Suprapubic skin (tissue), 4 donors: Measurements from ENCODE around the gene C3orf20. TPM values are rescaled to one million over a fixed set of nuclear protein-coding genes. Genes with fewer than 3 reads are reported as not detected.

Experiments used
- DNase-seq, 2 donors: peaks; one replicate each; pipeline ENCODE4 v3.0.0-alpha.2; 2019; ENCODE audit warnings: low spot score in 2 of 2
- H3K27ac ChIP-seq: fragments of 200-600 bp; sonication (generic); one replicate; pipeline ENCODE4 v1.5.1; 2019
- H3K27me3 ChIP-seq: fragments of 200-600 bp; sonication (generic); one replicate; pipeline ENCODE4 v1.5.1; 2019
- H3K36me3 ChIP-seq: fragments of 200-600 bp; sonication (generic); one replicate; pipeline ENCODE4 v1.5.1; 2019
- H3K4me1 ChIP-seq: fragments of 200-600 bp; sonication (generic); one replicate; pipeline ENCODE4 v1.5.1; 2019
- H3K4me3 ChIP-seq: fragments of 200-600 bp; sonication (generic); one replicate; pipeline ENCODE4 v1.5.1; 2019; ENCODE audit warnings: mild to moderate bottlenecking
- H3K9me3 ChIP-seq: fragments of 200-600 bp; sonication (generic); one replicate; pipeline ENCODE4 v1.5.1; 2019
- CTCF ChIP-seq, 2 donors: fragments of 200-600 bp in 1 of 2; fragments of 450-650 bp in 1 of 2; sonication (generic) in 1 of 2; IDR thresholded peaks; one replicate each; pipeline ENCODE4 v1.5.1; 2016 to 2019; ENCODE audit warnings: antibody characterized with exemption in 2 of 2, mild to moderate bottlenecking in 1 of 2, moderate library complexity in 1 of 2
- EP300 ChIP-seq: sonication (generic); formaldehyde crosslinking; IDR thresholded peaks from one replicate; pipeline ENCODE4 v1.6.1; 2017; ENCODE audit warnings: antibody characterized with exemption
- POLR2A ChIP-seq, 2 donors: fragments of 450-650 bp; IDR thresholded peaks; one replicate each; pipeline ENCODE4 v1.6.1; 2017; ENCODE audit warnings: antibody characterized with exemption in 2 of 2, mild to moderate bottlenecking in 2 of 2, moderate library complexity in 2 of 2
- POLR2AphosphoS5 ChIP-seq, 3 donors: sonication (generic); formaldehyde crosslinking; IDR thresholded peaks; one replicate each; pipeline ENCODE4 v1.6.1; 2017; ENCODE audit warnings: antibody characterized with exemption in 3 of 3
- WGBS: methylation state at CpG from one replicate; pipeline ENCODE4 v1.1.5; 2018; 5-methylcytosine and 5-hydroxymethylcytosine counted together
- total RNA-seq, 4 donors: library from RNA; depleted of rRNA; stranded (reverse); fragments of >200 nt; gene quantifications; one replicate each; pipeline ENCODE4 v1.1.0, GENCODE V29; 2016

C3orf20 gene
- total RNA-seq, 4 donors from 2014 or later: 0.21 TPM; not detected in 3

DNA sequence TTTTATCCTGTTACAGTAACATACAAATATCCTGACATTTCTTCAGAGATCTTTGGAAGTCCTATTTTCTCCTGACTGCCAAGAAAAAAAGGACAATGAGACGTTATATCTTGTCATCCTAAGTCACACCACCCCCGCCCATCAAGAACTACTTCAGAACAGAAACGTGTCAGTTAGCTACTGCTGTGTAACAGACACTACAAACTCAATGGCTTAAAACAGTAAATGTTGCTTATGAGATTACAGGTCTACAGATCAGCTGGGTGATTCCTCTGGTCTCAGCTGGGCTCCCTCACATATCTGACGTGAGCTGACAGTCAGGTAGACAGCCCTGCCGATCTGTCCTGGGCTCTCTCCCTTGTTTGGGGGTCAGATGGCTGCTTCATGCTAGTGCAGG lies 43.8 kb upstream of the C3orf20 start:
- Histone ChIP-seq H3K36me3 (no peaks in the 10 kb centered on the region), H3K27ac (no peak overlapping the region), H3K9me3 (no peaks in the 10 kb centered on the region), H3K4me1 (no peaks in the 10 kb centered on the region), H3K4me3 (no peak overlapping the region), H3K27me3 (peaks cover 21% of the 10 kb centered on the region)
- TF ChIP-seq POLR2AphosphoS5 (IDR thresholded peaks at IDR 0.05) (no peak), CTCF (IDR thresholded peaks at IDR 0.05) (no peak)
- WGBS: 80% methylated on average over 4 of the region's 5 CpGs
- no peak for DNase-seq

DNA sequence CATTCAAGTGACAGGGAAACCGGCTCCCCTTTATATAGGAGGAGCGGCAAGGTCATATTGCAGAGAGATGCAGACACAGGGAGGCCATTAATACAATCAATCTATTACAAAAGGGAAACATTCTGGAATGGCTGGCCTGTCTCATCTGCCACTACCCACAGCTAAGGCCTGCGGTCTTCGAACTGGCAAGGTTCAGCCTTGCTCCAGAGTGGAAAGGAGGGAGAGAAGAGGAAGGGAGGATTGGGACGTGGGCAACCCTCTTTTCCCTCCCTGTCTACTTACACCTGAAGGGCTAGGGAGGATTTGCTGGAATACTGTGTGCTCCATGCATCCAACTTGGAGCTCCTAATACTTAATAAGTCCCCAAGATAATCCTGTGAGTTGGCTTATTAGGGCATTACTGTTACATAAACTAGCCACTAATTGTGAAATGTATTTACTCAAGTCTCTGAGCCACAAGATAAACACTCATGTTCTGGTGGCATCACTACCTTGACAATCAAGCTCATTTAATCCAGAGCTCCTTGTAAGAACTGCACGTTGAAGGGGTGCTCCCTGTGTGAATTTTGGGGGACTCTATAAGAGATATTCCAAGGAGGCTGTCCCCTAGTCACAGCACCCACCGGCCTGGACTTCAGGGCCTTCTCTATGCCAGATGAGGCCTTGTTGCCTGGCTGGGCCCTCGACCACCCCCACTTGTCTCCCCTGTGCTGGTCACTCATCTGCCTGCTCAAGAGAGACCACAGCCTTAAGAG lies 43.1 kb upstream of the C3orf20 start:
- Histone ChIP-seq H3K27ac (no peak overlapping the region), H3K4me1 (no peaks in the 10 kb centered on the region), H3K36me3 (no peaks in the 10 kb centered on the region), H3K9me3 (no peaks in the 10 kb centered on the region), H3K4me3 (no peak overlapping the region), H3K27me3 (peaks cover 27% of the 10 kb centered on the region)
- DNase-seq: no peak
- TF ChIP-seq CTCF (IDR thresholded peaks at IDR 0.05): no peak
- no peak for TF ChIP-seq POLR2A (IDR thresholded peaks at IDR 0.05)
- TF ChIP-seq EP300: no peak
- TF ChIP-seq POLR2AphosphoS5 (IDR thresholded peaks at IDR 0.05): no peak
- 86% methylated on average over 7 of the region's 8 CpGs for WGBS

DNA sequence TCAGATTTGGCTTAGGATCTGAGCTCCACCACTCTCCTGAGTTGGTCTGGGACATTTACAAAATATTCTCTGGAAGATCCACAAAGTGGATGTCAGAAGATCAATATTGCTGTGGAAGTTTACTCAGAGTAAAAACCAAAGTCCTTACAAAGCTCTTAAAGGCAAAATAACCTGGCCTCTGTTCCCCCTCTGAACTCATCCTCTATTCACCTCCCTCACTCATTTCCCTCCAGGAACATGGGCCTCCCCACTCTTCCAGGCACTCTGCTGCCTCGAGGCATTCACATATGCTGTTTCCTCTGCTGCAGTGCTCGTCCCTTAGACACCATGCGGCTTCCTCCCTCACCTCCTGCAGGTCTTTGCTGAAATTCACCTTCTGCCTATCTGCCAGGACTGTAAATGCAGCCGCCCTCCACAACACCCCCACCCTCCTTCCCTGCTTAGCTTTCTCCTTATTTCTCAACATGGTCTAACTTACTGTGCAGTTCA lies 42.5 kb upstream of the C3orf20 start:
- Histone ChIP-seq H3K27me3 (peaks cover 27% of the 10 kb centered on the region), H3K36me3 (no peaks in the 10 kb centered on the region), H3K4me1 (no peaks in the 10 kb centered on the region), H3K27ac (no peak overlapping the region), H3K4me3 (no peak overlapping the region), H3K9me3 (no peaks in the 10 kb centered on the region)
- DNase-seq: no peak
- TF ChIP-seq CTCF (IDR thresholded peaks at IDR 0.05) (no peak), POLR2A (IDR thresholded peaks at IDR 0.05) (no peak), POLR2AphosphoS5 (IDR thresholded peaks at IDR 0.05) (no peak), EP300 (no peak)
- WGBS: 58% methylated on average over 4 of the region's 4 CpGs

- no peak overlapping the region for H3K27ac ChIP-seq
- TF ChIP-seq POLR2AphosphoS5 (IDR thresholded peaks at IDR 0.05) (no peak), POLR2A (IDR thresholded peaks at IDR 0.05) (no peak), EP300 (no peak), CTCF (IDR thresholded peaks at IDR 0.05) (no peak)
- no peaks in the 10 kb centered on the region for H3K36me3 ChIP-seq
- WGBS: 82% methylated on average over 6 of the region's 6 CpGs
- peaks cover 21% of the 10 kb centered on the region for H3K27me3 ChIP-seq
- no peaks in the 10 kb centered on the region for H3K9me3 ChIP-seq
- no peak for DNase-seq
- no peak overlapping the region for H3K4me3 ChIP-seq
- H3K4me1 ChIP-seq: no peaks in the 10 kb centered on the region
These were observed 41.5 kb upstream of the C3orf20 start for GRCh38 chr3:14633417-14633816.

DNA sequence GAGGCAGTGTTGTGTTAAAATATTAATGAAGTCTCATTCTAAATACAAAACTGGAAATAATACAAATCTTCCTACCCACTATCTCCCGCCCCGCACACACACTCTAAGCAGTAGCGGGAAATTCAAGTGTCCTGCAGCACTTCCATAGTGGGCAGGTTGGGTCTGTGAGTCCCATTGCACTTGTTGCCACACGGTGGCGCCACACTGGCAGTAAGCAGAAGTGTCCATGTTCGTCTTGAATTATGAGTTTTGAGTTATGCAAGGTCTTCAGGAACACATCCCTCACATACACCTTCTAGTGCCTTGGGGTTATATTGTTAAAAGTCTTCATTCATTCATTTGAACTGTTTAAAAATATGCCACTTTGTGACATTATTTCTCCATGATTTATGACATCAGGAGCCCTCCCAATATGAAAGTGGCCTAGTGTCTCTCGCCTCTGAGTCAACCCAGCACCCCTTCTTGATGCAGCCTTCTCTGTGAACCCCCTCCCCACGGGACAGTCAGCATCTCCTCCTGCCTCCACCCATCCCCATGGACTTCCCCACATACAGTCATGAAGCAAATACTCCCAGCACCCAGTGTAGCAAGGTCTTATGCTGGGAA lies 41.0 kb upstream of the C3orf20 start:
- Histone ChIP-seq H3K36me3 (no peaks in the 10 kb centered on the region), H3K27me3 (peaks cover 24% of the 10 kb centered on the region), H3K9me3 (no peaks in the 10 kb centered on the region), H3K4me1 (no peaks in the 10 kb centered on the region), H3K4me3 (no peak overlapping the region), H3K27ac (no peak overlapping the region)
- no peak for TF ChIP-seq POLR2AphosphoS5 (IDR thresholded peaks at IDR 0.05)
- TF ChIP-seq CTCF (IDR thresholded peaks at IDR 0.05): peak; percentile 46 to 80
- 39% methylated on average over 8 of the region's 8 CpGs for WGBS
- no peak for DNase-seq
